Left ventricle myocardium superior (tissue), 1 donor: ENCODE measurements around the gene CBX6. TPM values are rescaled to one million over a fixed set of nuclear protein-coding genes. Genes with fewer than 3 reads are reported as not detected.
"Not testable (repeated sequence)": the region's sequence is repeated elsewhere in the genome, so short reads cannot be mapped to it uniquely, and the experiment has no call there.

ENCODE experiments used
- ATAC-seq: fragments of 200-7000 bp; cut with Tn5 transposase; one replicate; pipeline ENCODE4 v1.9.1; 2020; ENCODE audit warnings: mild to moderate bottlenecking, moderate library complexity
- DNase-seq: peaks from one replicate; pipeline ENCODE4 v3.0.0-alpha.2; 2020
- intact Hi-C: fragments of 100-400 bp; cut with micrococcal nuclease; formaldehyde crosslinking; loops from one replicate; pipeline ENCODE4 v1.11.0; 2022
- long read RNA-seq: library from polyadenylated mRNA; unstranded; transcript quantifications from one replicate; pipeline ENCODE4 v2.0.0, GENCODE V29; 2021
- total RNA-seq: library from RNA; stranded (reverse); fragmentation: NEBNext Ultra II Directional; extraction: Animal tissue kit (Norgen Biotek cat#: 25700); gene quantifications from one replicate; pipeline ENCODE4 v1.2.1, GENCODE V29; 2021
- donor health status: DM: no; HTN: yes; CAD: no; lungs with severe emphysema.

Gene CBX6
- 37.1 TPM for total RNA-seq
- long read RNA-seq, full-length matches to known transcripts, result 6 of 76 reads
- long read RNA-seq, partial matches to known transcripts, result 0 of 76 reads
- long read RNA-seq, other reads (novel, unspliced or antisense), result 70 of 76 reads

DNA sequence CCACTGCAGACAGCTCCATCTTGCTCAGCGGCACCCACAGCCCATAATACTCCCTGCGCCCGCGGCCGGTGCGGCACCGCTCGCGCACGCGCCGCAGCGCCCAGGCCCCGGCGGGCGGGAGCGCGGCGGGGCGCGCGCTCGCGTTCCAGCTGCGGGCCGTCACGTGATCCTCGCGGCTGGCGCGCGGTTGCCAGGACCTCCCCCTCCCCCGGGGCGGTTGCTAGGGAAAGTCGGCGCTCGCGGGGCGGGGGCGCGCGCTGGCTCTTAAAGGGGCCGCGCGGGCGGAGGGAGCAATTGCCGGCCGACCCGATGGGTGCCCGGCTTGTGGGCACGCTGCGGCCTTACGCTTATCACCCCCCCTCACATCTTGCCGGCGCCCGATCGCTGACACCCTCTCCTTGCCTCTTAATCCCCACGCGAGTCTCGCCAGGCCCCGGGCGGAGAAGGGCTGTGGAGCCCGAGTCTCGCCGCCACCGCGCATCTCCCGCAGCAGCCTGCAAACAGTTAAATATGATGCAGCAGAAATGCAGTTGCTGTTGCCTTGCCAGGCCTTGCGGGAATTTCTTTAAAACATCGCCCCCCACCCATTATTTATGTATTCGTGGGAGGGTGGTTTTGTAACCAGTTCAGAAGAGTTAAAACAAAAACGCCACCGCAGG lies at the start of gene CBX6:
CBX6 (minus strand) TSS at position 45 of the 659 bp plus-strand sequence; CDS start at position 19, 26 bp downstream.
- ATAC-seq (peak; percentile 87), DNase-seq (peak; percentile 99)
- intact Hi-C loops, result loop anchor here (10.0 kb wide), 1 partner anchor 52 kb away; no protein-coding TSS in a partner anchor

DNA sequence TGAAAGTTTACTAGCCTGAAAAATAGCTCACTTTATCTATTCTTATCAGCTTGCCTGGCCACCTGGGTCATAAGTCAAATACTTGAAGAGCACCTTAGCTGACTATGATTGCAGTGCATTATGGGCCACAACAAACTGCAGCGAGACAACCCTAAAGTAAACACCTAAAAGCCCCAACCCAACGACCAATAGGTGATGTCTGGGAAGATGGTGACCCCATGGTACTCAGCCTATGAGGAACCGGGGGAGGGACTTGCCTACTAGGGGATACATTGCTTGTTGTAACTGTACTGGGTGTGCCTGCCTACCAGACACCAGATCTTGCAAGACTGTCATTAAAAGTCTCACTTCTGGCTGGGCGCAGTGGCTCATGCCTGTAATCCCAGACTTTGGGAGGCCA lies 49.8 kb upstream of the CBX6 start:
- intact Hi-C loops, result loop anchor here (10.0 kb wide), 1 partner anchor 47 kb away; the partner anchor contains the start of gene CBX6
- ATAC-seq (no peak), DNase-seq (no peak)

DNA sequence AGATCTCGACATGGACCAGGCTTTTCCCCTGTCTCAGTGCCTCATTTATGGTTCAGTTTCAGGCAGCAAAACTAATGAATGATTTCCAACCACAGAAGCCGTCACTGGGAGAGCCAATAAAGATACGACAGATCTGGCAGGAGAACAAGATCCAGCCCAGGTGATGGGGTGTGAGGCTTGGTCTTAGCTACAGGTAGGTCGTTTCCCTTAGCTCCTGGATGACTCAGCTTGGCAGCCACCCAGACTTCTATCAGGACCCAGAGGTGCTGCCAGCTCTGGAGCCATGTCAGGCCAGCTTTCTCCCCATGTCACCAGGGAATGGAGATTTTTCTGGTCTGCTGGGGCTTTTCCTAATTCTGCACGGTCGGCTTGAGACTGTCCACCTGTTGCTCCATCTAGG lies 49.1 kb upstream of the CBX6 start:
- DNase-seq (peak; percentile 55), ATAC-seq (no peak)
- intact Hi-C loops, result loop anchor here (10.0 kb wide), 1 partner anchor 46 kb away; the partner anchor contains the start of gene CBX6

DNA sequence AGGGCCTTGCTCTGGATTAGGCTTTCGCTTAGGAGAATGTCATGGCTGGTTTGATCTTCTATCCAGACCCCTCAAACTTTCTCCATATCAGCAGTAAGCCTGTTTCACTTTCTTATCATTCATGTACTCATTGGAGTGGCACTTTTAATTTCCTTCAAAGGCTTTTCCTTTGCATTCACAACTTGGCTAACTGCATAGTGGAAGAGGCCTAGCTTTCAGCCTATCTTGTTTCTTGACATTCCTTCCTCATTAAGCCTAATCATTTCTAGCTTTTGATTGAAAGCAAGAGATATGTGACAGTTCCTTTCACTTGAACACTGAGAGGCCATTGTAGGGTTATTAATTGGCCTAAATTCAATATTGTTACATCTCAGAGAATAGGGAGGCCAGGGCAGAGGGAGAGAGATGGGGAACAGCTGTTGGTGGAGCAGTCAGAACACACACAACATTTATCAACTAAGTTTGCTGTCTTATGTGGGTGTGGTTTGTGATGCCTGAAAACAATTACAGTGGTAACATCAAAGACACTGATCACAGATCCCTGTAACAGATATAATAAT lies 47.7 kb upstream of the CBX6 start:
- intact Hi-C loops, result loop anchor here (10.0 kb wide), 1 partner anchor 45 kb away; the partner anchor contains the start of gene CBX6
- DNase-seq (no peak), ATAC-seq (no peak)

DNA sequence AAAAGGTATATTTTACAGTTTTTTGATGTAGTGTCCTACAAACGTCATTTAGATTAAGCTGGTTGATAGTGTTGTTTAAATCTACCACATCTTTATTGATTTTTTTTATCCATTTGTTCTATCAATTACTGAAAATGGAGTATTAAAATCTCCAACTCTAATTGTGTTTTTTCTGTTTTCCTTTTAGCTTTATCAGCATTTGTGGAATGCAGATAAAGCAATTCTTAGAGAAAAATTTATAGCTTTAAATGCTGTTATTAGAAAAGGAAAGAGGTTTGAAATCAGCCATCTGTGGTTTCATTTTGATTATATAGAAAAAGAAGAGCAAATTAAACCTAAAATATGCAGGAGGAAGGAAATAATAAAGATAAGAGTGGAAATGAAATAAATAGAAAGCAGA lies 39.4 kb upstream of the CBX6 start:
- no peak for ATAC-seq
- DNase-seq, result no peak
- intact Hi-C loops, result no loop called here

DNA sequence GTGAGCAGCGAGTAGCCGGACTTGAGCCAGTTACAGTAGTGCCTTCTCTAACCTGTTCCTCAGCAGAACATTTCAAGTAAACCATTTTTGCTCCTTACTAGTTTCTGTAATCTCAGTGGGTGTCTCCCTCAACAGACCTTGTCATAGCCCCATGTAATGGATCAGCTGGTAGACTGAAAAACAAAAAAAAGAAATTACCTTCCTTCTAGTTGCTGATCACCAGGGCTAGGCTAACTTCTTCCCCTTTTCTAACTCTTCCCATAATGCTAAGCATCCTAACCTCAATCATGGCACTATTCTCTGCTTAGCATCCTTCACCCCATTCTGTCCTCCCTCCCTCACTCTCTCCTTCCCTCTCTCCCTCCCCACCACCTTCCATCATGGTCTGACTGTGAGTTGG lies 35.8 kb upstream of the CBX6 start:
- intact Hi-C loops, result no loop called here
- DNase-seq (no peak), ATAC-seq (no peak)

DNA sequence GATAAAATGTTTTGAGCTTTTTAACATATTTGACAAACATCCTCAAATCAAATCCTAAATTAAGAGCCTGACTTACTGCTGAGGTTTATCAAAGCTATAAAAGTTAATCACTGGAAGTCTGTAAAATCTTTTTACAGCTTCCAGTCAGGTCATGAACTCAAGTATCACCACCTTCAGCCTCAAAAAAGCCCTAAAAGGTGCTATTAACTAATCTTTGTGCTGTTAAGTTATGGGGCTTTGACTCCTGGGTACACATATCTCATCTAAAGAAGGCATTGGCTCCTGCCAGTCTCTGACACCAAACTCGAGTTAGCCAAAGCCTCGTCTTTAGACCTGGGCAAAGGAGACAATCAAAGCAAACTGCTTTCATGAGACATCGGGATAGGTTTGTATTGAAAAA lies 34.0 kb upstream of the CBX6 start:
- DNase-seq (no peak), ATAC-seq (no peak)
- intact Hi-C loops, result no loop called here

DNA sequence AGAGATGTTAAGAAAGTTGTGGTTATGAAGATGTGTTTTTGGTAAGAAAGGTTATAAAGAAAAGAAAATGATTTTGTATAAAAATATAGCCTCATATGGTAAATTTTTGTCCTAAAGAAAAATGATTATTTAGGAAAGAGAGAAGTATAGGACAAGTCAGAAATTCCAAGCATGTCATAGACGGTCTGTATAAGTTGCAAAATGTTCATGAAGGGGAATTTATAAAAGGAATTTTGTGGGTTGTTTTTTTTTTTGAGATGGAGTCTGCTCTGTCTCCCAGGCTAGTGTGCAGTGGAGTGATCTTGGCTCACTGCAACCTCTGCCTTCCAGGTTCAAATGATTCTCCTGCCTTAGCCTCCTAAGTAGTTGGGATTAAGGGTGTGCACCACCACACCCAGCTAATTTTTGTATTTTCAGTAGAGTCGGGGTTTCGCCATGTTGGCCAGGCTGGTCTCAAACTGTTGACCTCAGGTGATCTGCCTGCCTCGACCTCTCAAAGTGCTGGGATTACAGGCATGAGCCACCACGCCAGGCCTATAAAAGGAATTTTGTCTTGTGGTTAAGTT lies 32.1 kb upstream of the CBX6 start:
- ATAC-seq, DNase-seq, intact Hi-C loops: not testable (repeated sequence)

DNA sequence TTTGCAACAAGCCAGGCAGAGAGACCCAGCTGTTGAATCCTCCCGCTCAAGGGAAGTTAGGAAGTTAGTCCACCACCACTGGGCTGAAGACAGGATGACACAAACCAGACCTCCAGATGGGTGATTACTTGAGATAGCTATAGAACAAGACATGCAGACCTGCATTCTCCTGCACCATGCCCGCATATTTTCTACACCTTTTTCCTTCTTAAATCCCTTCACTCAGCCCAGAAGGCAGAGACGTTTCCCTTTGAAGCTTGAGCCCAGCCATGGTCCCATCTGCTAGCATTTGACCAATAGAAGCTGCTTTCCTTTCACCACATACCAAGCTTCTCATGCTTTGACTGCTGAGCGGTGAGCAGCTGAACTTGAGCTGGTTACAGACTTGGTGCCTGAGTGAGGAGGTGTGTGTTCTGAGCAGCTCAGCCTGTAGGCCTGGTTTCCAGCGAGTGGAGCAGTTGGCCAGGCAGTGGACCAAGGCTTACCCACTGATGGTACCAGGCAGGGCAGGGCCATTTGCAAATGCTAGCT lies 29.2 kb upstream of the CBX6 start:
- no peak for ATAC-seq

DNA sequence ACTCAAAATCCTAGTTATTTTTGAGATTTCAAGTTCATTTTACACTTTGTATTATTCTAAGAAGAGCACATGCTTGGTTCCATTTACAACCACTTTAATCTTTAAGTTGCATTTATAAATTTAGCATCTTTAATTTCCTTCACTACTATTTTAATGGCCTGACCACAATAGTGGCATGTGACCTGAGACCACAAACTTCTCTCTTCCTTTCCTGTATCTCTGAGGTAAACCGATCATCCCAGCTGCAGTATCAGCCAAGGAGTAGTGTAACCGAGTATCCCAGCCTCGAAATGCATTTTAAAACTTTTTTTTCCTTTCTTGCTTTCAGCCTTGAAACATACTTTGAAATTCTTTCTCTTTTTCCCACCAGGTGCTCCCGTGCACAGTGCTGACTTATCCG lies 28.7 kb upstream of the CBX6 start:
- ATAC-seq, result no peak
- no peak for DNase-seq
- intact Hi-C loops, result no loop called here

More for the DNA sequence above, 29.2 kb upstream of the CBX6 start:
- intact Hi-C loops, result no loop called here
- DNase-seq, result no peak

DNA sequence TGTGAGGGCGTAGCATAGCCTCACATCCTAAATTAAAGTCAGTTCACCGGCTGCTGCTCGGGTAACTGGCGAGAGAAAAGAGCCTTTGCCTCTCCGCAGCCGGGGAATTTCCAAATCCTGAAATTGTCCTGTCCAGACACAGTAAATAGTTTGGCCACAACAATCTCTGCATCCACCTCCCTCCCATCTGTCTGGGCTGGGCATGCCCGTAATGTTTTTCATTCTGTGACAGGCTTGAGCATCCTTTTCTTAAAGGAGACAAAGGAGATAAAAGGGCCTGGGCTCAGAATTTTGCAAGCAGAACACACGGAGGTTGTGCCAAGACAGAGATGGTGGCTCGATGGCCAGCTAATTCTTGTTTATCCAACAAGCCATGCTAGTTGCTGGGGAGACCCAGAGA lies 19.2 kb upstream of the CBX6 start:
- ATAC-seq (no peak), DNase-seq (no peak)
- intact Hi-C loops, result no loop called here

DNA sequence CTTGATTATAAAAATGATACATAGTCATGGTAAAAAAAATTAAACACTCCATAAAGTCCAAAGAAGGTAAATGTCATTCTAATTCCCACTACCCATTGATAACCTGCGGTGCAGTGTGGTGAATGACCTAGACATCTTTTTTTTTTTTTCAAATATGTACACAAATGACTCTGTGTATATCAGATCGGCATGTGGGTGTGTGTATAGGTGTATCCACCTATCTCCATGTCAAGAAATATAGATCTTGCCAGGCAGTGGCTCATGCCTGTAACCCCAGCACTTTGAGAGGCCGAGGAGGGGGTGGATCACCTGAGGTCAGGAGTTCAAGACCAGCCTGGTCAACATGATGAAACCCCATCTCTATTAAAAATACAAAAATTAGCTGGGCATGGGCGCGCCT lies 18.4 kb upstream of the CBX6 start:
- no peak for DNase-seq
- intact Hi-C loops, result no loop called here
- no peak for ATAC-seq

DNA sequence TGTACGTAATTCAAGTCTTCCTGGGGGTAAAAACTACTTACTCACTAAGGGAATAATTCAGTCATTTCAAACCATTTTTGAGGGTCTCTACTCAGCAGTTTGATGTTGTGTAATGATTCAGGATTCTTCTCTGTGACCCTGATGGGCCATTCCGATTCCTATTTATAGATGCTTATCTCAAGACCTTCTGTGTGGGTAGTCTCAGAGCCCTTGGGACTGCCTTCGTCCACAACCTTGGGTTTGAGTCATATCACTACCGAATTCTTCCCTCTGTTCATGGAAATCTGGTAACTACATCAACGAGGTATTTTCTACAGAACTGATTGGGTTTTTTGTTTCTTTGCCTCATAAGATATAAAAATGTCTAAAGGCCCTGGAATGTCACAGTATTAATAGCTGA lies 14.3 kb upstream of the CBX6 start:
- ATAC-seq (no peak), DNase-seq (no peak)
- intact Hi-C loops, result no loop called here

DNA sequence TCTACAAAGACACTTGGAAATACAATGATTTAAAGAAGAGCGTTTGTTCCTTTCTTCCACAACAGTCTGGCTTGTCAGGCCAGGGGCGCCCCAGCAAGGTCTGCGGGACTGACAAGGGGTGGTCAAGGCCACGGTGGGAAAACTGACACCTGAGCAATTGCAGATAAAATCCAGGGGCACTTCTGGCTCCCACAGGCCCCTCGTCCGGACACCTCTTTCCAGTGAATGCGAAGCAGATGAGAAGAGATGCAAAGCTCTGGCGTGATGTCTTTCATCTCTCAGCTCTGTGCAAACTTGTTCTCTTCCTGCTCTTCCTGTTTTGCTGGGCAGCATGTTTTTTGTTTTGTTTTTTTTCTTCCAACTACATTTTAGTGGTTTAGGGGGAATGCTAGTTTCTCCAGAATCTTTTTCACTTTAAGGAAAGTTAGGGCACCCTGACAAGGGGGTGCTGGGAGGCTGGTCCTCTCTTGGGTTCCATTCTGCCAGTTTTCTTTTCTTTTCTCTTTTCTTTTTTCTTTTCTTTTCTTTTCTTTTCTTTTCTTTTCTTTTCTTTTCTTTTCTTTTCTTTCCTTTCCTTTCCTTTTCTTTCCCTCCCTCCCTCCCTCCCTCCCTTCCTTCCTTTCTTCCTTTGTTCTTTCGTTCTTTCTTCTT lies 11.1 kb upstream of the CBX6 start:
- intact Hi-C loops, result no loop called here
- no peak for ATAC-seq
- DNase-seq, result no peak

DNA sequence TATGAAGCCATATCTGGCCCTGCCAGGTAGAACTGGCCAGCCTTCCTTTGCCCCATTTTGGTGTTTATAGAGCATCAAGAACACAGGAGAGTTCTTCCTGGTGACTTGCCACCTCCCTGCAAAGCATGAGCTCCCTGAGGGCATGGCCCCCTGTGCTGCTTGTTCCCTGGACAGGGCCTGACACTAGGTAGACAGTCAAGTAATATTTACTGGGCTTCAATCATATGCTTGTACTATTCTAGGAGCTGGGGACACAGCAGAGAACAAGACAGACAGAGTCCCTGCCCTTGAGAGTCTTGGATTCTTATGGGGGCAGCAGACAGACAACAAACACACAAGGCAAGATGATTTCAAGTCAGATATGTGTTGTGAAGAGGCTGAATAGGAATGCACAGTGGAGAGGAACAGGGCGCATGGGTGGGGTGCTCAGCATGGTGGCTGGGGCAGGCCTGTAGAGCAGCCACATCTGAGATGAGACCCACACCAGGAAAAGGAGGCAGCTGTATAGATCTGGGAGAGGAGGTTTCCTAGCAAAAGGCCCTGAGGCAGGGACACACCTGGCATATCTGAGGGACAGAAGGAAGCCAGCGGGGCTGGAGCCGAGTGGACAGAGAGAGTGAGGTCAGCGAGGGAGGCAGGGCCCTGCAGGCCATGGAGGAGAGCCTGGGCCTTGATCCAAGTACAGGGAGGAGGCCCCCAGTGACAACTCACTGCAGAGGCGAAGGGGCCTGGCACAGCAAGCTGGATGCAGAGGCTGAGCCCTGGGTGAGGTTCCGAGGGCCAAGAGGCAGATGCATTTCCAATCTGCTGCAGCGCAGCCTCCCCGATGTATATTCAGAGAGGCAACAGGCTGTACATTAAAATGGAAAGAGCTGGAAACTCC lies 10.2 kb upstream of the CBX6 start:
- peak; percentile 46 for DNase-seq
- intact Hi-C loops, result no loop called here
- ATAC-seq, result peak; percentile 72

DNA sequence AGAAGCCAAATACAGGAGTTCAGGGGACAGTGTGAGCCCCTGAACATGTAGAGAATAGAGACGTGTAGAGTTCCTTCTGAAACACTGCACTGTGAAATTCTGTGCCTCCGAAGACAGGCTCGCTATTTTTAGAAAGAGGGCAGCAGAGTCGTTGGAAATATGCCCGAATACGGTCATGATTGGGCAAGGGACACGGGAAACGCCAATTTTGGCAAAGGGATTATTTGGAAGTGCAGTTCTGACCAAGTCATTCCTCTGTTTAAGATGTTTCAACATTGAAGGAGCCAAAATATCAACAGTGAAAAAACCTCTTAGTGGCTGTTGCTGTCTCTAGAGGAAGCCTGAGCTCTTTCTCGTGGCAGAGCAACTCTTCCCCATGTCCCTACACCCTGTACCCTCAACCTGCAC lies 9.5 kb upstream of the CBX6 start:
- DNase-seq (no peak), ATAC-seq (peak; percentile 81)
- intact Hi-C loops, result no loop called here

DNA sequence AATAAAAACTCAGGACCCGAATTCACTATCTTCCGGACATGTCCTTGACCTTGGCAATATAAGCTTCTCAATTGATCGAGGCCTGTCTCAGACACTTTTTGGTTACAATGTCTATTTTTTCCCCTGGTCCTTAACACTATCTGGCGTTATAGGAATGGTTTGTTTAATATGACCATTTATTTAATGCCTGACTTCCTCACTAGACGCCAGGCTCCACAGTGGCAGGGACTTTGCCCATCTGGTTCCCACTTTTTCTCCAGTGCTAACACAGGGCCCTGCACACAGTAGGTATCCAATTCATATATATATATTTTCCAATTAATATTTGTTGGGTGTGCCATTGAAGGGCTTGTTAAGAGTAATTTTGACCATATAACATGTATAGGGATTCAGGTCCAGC lies 7.9 kb upstream of the CBX6 start:
- DNase-seq (no peak), ATAC-seq (no peak)
- intact Hi-C loops, result loop anchor here (10.0 kb wide), 1 partner anchor 45 kb away; no protein-coding TSS in a partner anchor

DNA sequence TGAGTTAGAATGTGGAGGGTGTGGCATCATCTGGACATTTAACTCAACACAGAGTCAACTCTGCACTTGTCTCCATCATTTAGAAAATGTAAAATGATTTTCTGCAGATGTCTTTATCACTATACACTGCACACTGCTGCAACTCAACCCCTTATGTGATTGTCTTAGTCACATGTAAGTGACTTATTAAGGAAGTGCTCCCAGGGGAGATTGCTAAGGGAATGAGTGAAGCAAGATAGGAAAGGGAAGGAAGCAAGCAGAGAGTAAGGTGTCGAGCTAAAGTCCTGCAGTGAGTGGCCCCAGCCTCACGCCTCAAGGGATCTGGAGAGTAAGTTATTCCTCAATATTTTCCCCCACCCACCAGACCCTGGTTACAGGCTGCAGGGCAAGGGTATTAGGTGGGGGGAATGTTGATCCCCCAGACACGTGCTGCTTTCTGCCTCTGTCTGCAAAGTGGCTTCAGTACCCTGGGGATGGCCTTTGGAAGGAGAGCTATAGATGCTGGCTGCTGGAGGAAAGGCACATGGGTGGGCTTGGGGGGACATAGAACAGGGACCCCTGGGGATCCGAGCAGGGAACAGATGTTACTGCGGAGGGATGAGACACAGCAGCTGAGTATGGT lies 7.2 kb upstream of the CBX6 start:
- DNase-seq (no peak), ATAC-seq (no peak)
- intact Hi-C loops, result loop anchor here (10.0 kb wide), 1 partner anchor 46 kb away; no protein-coding TSS in a partner anchor
